Transverse colon (tissue), 4 donors: Measurements from ENCODE around the gene PSMC3. TPM values are rescaled to one million over a fixed set of nuclear protein-coding genes. Genes with fewer than 3 reads are reported as not detected.
A peak's percentile ranks its signal among the peaks of the same experiment; 100 is the strongest.

ENCODE experiments used
- DNase-seq: peaks from one replicate; pipeline ENCODE4 v3.0.0-alpha.2; 2019
- H3K27ac ChIP-seq, 4 donors: fragments of 200-600 bp; sonication (generic); 2 replicates each; pipeline ENCODE4 v1.5.1; 2016 to 2018; ENCODE audit warnings: inconsistent platforms in 4 of 4
- H3K27me3 ChIP-seq: fragments of 200-600 bp; sonication (generic); 2 replicates; pipeline ENCODE4 v1.5.1; 2017; ENCODE audit warnings: inconsistent platforms
- H3K36me3 ChIP-seq, 4 donors: fragments of 200-600 bp; sonication (generic); 2 replicates each; pipeline ENCODE4 v1.5.1; 2017 to 2019; ENCODE audit warnings: inconsistent platforms in 4 of 4
- H3K4me1 ChIP-seq, 4 donors: fragments of 200-600 bp; sonication (generic); 2 replicates each; pipeline ENCODE4 v1.5.1; 2017 to 2020; ENCODE audit warnings: inconsistent platforms in 4 of 4
- H3K4me3 ChIP-seq, 4 donors: fragments of 200-600 bp; sonication (generic); 1 replicate in 1 of 4; 2 replicates in 3 of 4; pipeline versions ENCODE4 v1.5.1 to v1.6.1; 2017 to 2019; ENCODE audit warnings: inconsistent platforms in 4 of 4
- H3K9me3 ChIP-seq, 2 donors: fragments of 200-600 bp; sonication (generic); 2 replicates each; pipeline ENCODE4 v1.5.1; 2017 to 2019; ENCODE audit warnings: inconsistent platforms in 2 of 2
- EP300 ChIP-seq: sonication (generic); formaldehyde crosslinking; IDR thresholded peaks from one replicate; pipeline ENCODE4 v1.6.1; 2017; ENCODE audit warnings: antibody characterized with exemption, low read depth
- POLR2A ChIP-seq: fragments of 450-650 bp; IDR thresholded peaks from one replicate; pipeline ENCODE4 v1.6.1; 2016; ENCODE audit warnings: antibody characterized with exemption, mild to moderate bottlenecking, moderate library complexity
- POLR2AphosphoS5 ChIP-seq, 3 donors: sonication (generic); formaldehyde crosslinking; IDR thresholded peaks; one replicate each; pipeline ENCODE4 v1.6.1; 2016; ENCODE audit warnings: antibody characterized with exemption in 3 of 3
- WGBS, 2 donors: methylation state at CpG; one replicate each; pipeline ENCODE4 v1.1.5; 2018; ENCODE audit warnings: low coverage in 1 of 2; 5-methylcytosine and 5-hydroxymethylcytosine counted together
- in situ Hi-C, 4 donors: fragments of 200-750 bp; cut with MboI; loops; one replicate each; pipeline versions ENCODE4 v1.15.0 to v1.15.1; 2017; ENCODE audit warnings: low sequenced_read_pairs in 3 of 4, low pct_ligation_motif_present in 1 of 4, low pct_unique_long_range_greater_than_20kb in 1 of 4
- intact Hi-C: fragments of 100-400 bp; cut with DNase I; formaldehyde crosslinking; loops from one replicate; pipeline ENCODE4 v1.15.1; 2023; ENCODE audit warnings: low total_unique reads
- total RNA-seq, 4 donors: library from RNA; depleted of rRNA; stranded (reverse); fragments of >200 nt; gene quantifications; one replicate each; pipeline ENCODE4 v1.1.0, GENCODE V29; 2016
- TF ChIP-seq, protein P1 (sequence below), 5 experiments: fragments of 200-600 bp in 3 of 5; fragments of 450-650 bp in 2 of 5; sonication (generic) in 3 of 5; IDR thresholded peaks; 1 replicate in 2 of 5; 2 replicates in 3 of 5; pipeline ENCODE4 v1.5.1; 2016 to 2017; ENCODE audit warnings: antibody characterized with exemption in 5 of 5, inconsistent platforms in 3 of 5, mild to moderate bottlenecking in 2 of 5, moderate library complexity in 1 of 5

Gene PSMC3
- total RNA-seq, 4 donors from 2014 or later: 56.5 to 252 (median 91.4) TPM

DNA sequence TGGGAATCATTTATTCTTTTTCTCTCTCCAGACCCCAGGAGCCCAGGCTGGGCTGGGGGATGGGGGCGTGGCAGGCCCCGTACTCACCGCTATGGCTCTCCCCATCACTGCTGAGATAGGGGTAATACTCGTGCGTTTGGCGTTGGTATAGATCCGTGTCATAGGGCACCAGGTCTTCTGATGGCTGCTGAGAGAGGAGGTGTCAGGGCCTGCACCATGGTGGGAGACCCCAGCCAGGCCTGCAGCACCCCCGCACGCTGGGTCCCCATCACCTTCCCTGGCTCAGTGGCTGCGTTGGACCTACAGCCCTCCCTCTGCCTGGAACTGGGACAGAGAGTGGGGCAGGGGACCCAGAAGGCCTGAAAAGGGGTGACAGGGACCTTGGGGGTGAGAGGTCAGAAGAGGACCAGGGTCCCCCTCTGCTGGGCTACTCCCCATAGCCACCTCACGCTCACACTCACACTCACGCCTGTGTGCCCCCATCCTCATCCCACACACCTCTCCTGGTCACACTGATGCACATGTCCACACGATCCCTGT lies 50.6 kb downstream of the PSMC3 start:
- H3K27me3 ChIP-seq: no peaks in the 10 kb centered on the region
- no peaks in the 10 kb centered on the region for H3K9me3 ChIP-seq
- in situ Hi-C loops (no loop called here), intact Hi-C loops (loop anchor here (5.0 to 10.0 kb wide), 2 partner anchors 77 to 479 kb away; no protein-coding TSS in a partner anchor)
- H3K27ac ChIP-seq: peak overlapping the region in 1 of 4 donors; percentile 2
- WGBS, 2 donors: 84% methylated on average over 13 of the region's 13 CpGs; no CpG with 5 or more reads in 1 of the 2 donors
- H3K4me3 ChIP-seq: no peak overlapping the region
- no peak for DNase-seq
- H3K36me3 ChIP-seq: no peaks in the 10 kb centered on the region
- H3K4me1 ChIP-seq: no peaks in the 10 kb centered on the region
- no peak for TF ChIP-seq EP300
- no peak for TF ChIP-seq POLR2A

DNA sequence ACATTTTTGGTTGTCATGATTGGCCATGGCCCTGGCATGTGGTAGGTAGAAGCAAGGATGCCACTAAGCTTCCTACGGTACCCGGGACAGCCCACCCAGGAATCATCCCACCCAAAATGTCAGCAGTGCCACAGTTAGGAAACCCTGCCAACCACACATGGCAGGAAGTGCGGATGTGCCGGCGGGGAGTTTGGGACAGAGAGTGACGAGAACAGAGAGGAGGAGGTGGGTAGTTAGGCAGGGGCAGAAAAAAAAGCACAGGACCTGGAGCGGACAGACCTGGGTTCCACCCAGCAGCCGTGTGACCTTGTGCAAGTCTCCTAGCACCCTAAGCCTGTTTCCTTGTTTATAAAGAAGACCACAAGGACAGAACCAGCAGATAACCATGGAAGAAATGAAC lies 51.2 kb downstream of the PSMC3 start:
- H3K4me3 ChIP-seq: no peak overlapping the region
- in situ Hi-C loops: no loop called here
- WGBS, 2 donors: 89% methylated on average over 8 of the region's 8 CpGs; no CpG with 5 or more reads in 1 of the 2 donors

DNA sequence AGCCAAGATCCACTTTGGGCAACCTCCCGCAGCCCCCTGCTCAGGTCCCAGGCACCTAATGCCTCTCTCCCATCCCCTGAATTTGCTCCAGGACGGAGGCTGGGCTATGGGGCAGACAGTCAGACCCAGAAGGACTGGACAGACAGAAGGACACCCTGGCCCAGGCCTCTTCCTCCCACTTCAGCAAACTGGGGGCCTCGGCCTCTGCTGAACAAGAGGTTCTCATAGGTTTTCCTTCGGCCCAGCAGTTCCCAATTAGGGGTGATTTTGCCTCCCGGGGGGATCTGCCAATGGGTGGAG lies 51.6 kb downstream of the PSMC3 start:
- Histone ChIP-seq H3K27ac (no peak overlapping the region), H3K27me3 (no peaks in the 10 kb centered on the region), H3K4me1 (no peaks in the 10 kb centered on the region), H3K4me3 (no peak overlapping the region), H3K36me3 (no peaks in the 10 kb centered on the region), H3K9me3 (no peaks in the 10 kb centered on the region)
- in situ Hi-C loops (loop anchor here in 1 of 4 donors (25.0 kb wide), 1 partner anchor 187 kb away; the partner anchor contains the start of genes ARFGAP2 and PACSIN3), intact Hi-C loops (loop anchor here (5.0 to 10.0 kb wide), 2 partner anchors 78 to 480 kb away; no protein-coding TSS in a partner anchor)
- WGBS, 2 donors: 85% methylated on average over 5 of the region's 5 CpGs; no CpG with 5 or more reads in 1 of the 2 donors
- TF ChIP-seq EP300: no peak
- TF ChIP-seq POLR2AphosphoS5 (IDR thresholded peaks at IDR 0.05): no peak
- TF ChIP-seq, protein P1, sequence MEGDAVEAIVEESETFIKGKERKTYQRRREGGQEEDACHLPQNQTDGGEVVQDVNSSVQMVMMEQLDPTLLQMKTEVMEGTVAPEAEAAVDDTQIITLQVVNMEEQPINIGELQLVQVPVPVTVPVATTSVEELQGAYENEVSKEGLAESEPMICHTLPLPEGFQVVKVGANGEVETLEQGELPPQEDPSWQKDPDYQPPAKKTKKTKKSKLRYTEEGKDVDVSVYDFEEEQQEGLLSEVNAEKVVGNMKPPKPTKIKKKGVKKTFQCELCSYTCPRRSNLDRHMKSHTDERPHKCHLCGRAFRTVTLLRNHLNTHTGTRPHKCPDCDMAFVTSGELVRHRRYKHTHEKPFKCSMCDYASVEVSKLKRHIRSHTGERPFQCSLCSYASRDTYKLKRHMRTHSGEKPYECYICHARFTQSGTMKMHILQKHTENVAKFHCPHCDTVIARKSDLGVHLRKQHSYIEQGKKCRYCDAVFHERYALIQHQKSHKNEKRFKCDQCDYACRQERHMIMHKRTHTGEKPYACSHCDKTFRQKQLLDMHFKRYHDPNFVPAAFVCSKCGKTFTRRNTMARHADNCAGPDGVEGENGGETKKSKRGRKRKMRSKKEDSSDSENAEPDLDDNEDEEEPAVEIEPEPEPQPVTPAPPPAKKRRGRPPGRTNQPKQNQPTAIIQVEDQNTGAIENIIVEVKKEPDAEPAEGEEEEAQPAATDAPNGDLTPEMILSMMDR (IDR thresholded peaks at IDR 0.05): no peak
- no peak for TF ChIP-seq POLR2A
- DNase-seq: no peak

More for the DNA sequence above, 51.2 kb downstream of the PSMC3 start:
- H3K27ac ChIP-seq: no peak overlapping the region
- TF ChIP-seq, protein P1 (IDR thresholded peaks at IDR 0.05): no peak
- TF ChIP-seq POLR2A: no peak
- no peak for TF ChIP-seq POLR2AphosphoS5 (IDR thresholded peaks at IDR 0.05)
- TF ChIP-seq EP300: no peak
- H3K36me3 ChIP-seq: no peaks in the 10 kb centered on the region
- H3K4me1 ChIP-seq: no peaks in the 10 kb centered on the region
- no peak for DNase-seq
- no peaks in the 10 kb centered on the region for H3K9me3 ChIP-seq
- H3K27me3 ChIP-seq: no peaks in the 10 kb centered on the region
- intact Hi-C loops: loop anchor here (5.0 to 10.0 kb wide), 2 partner anchors 77 to 480 kb away; no protein-coding TSS in a partner anchor

DNA sequence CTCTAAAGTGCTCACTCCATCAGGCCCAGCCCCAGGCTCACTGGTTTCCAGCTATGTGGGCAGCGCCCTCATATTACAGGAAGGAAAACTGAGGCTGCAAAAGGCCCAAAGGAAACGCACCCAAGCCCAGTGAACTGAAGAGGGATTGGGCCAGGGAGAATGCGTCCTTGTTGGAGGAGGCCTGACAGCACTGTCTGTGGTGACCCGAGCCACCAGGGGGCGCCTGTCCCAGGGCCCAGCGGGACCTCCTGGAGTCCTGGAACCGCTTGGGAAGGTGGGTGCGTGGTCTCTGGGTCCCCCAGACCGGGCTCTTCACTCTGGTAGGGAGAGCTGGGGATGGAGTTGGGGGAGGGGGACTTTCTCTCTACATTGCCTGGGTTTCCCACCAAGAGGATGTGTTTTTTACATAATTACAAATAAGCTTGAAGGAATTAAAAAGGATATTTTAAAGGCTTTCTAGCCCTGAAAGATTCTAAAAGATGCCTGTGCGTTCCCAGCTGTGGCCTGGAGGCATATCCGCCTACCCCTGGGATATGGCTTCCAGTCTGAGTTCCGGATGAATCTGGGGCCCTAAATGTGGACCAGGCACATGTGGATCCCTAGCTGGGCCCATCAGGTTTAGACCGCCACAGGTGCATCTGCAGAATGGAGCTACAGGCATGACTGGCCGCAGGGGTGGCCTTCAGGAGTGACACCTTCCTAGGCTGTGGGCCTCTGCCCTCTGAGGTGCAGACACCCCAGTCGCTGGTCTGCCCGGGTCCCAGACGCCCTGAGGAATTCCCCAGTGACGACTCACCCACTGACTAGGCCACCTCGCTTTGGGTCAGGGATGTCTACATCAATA lies 52.1 kb downstream of the PSMC3 start:
- H3K4me3 ChIP-seq: no peak overlapping the region
- H3K4me1 ChIP-seq: no peaks in the 10 kb centered on the region
- intact Hi-C loops (loop anchor here (10.0 kb wide), 1 partner anchor 481 kb away; no protein-coding TSS in a partner anchor), in situ Hi-C loops (loop anchor here in 1 of 4 donors (25.0 kb wide), 1 partner anchor 187 kb away; the partner anchor contains the start of genes ARFGAP2 and PACSIN3)
- no peak for TF ChIP-seq POLR2A
- TF ChIP-seq, protein P1 (IDR thresholded peaks at IDR 0.05): peak; percentile 91 to 96 (median 94)
- no peaks in the 10 kb centered on the region for H3K27me3 ChIP-seq
- no peak overlapping the region for H3K27ac ChIP-seq
- 0 to 38% methylated on average over 1 to 18 of the region's 19 CpGs for WGBS, 2 donors
- H3K36me3 ChIP-seq: no peaks in the 10 kb centered on the region
- H3K9me3 ChIP-seq: no peaks in the 10 kb centered on the region
- peak; percentile 85 for DNase-seq
